ENCODE data around the gene DIAPH3.
A peak's percentile ranks its signal among the peaks of the same experiment; 100 is the strongest.

The DIAPH3 gene

DNA sequence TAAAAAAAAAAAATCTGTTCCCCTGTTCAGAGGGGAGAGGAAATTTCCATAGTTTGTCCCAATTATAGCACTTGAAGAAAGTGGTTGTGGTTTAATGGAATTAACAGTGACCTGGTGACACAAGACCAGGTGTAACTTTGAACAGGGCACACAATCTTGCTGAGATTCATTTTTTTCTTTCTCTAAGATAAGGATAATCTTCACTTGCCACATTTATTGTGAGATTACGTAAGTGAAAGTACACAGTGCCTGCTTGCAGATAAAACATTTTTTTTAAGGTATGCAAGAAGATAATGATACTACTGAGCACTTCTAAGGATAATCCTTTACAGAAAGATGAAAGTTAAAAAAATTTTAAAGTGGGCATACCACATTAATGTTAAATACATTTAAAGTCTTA, 448.1 kb downstream of the DIAPH3 start:
- no peak for DNase-seq (ENCODE audit: low spot score)

DNA sequence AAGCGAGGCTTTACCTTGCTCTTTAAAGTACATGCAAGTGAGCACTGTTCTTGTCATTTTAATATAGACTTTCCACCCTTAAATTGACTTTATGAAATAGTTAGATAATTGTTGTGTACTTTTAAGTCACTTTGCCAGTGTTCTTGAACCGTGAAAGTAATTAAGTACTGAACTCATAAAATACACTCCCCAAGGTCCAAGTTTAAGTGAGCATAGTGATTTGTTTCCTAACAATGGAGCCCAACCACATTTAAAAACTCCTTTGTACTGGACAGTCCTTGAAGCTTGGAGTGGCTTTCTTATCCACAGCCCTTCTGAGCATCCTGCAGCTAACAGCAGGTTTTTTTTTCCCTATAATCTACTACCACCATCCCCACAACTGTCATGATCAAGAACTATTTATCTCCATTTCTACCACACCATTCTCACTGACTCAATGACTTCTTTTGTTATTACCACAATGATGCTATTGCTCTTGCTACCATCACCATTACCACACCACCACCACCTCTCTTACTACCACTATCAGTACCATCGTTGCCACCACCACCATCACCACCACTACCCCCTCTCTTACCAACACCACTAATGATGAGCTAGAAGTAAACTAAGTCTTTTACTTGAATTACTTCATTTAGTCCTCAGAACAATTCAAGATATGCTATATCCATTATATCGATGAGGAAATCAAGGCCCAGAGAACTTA, 452.6 kb downstream of the DIAPH3 start:
- no peak for DNase-seq (ENCODE audit: low spot score)

DNA sequence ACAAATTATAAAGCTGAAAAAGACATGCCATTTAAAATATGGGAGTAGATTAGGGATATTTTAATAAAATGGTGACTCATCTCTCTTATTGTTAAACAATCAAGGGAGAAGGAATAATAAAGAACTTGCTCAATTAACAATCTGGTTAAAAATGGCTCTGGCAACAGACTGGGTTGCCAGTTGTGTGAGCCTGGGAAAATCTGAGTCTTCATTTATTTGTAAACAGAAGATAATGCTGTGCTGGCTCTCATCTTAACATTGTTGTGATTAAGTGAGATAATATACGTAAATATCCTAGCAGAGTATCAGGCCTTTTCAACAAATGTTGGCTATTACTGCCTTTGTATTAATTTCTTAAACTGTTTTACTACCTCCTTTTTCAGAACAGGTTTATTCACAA, 453.3 kb downstream of the DIAPH3 start:
- DNase-seq (ENCODE audit: low spot score): no peak

DNA sequence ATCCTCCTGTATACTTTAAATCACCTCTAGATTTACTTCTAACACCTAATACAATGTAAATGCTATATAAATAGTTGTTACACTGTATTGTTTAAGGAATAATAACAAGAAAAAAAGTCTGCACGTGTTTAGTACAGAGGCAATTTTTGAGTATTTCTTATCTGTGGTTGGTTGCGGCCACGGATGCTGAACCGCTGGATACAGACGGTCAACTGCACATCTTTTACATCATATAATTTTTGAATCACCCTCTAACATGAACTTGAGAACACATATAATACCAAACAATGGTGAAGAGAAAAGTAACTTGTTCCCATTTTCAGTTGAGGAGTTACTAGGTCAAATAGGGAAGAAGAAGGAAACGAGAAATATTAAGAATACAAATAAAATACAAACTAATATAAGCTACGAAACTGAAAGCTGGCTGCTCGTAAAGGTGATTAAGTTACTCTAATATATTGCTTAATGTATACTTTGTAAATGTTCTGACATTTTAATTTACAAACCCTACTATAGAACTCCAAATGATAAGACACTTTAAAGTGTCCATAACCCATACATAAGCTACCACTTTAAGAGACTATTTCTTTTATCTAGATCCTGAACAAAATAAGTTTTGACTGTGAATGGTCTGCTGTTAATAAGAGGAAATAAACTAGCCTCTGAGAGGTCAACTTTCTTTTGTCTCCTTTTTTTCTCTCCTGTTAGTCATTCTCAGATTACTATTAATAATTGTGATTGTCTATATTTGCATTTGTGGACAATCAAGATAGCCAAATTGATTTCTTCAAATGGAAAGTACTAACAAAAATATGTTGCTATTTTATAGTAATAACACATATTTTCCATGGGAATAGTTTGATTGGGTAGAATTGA, 457.4 kb downstream of the DIAPH3 start:
- no peak for DNase-seq (ENCODE audit: low spot score)

DNA sequence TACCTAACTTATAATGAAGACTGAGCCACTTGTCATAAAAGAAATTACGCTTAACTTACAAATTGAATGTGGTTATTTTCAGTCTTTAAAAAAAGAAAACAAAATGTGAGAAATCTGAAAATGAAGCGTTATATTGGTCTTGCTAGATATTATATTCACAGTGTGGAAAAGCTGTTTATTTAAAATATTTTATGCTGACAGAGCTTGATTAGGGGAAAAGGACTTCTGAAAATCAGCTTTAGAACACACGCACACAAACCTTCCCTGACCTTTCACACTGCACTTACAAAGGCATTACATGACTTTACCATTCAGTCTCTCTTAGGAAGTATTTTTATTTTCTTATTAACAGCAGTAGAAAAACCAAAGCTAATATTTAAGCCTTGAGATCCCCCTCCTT, 461.5 kb downstream of the DIAPH3 start:
- no peak for DNase-seq (ENCODE audit: low spot score)

DNA sequence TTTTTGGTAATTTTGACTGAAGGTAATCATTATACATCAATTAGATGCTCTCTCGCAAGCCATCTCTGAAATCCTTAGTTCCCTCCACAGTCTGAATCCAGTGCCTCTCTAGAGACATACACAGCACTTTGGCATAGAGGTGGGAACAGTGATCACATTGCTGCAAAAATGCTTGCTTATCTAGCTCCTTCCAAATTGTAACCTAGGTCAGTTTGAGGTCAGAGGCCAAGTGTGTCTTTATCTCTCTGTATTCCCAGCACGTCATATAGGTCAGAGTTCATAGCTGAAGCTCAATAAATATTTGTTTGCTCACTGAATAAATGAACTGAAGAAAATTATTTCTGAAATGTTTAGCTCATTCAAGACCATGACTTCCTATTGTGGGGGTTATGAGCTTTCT, 462.5 kb downstream of the DIAPH3 start:
- DNase-seq (ENCODE audit: low spot score): no peak

DNA sequence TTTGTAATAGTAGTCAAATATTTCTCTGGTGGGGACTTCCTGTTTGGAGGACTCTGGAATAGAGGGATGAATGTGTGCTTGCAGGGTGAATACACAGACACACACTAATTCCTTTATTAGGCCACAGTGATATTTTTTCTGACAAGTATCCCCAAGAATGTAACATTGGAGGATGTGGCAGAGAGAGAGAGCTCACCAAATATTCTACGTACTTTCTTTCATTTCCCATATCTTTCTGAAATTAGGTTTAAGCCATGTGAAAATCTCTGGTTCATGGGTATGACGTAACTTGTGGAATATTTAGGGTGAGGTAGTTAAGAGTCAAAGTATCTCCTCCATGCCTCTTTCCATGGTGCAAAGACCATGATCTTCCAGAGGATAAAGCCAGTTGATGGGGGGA, 463.4 kb downstream of the DIAPH3 start:
- no peak for DNase-seq (ENCODE audit: low spot score)

DNA sequence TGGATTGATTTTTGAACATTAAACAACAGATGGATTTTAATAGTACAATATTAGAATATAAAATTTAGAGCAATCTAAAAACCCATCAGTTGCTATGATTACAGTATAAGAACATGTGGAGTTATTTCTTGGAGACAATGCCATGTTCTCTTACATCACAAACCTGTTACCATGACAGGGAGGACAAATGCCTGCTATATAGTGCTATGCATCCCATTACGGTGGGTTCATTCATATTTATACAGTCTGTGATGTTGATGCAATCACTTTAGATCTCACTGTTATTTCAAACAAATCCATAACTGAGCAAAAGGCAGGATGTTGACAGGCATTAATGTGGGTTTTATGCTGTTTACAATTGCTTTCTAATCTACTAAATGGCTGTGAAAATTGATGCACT, 467.5 kb downstream of the DIAPH3 start:
- no peak for DNase-seq (ENCODE audit: low spot score)

DNA sequence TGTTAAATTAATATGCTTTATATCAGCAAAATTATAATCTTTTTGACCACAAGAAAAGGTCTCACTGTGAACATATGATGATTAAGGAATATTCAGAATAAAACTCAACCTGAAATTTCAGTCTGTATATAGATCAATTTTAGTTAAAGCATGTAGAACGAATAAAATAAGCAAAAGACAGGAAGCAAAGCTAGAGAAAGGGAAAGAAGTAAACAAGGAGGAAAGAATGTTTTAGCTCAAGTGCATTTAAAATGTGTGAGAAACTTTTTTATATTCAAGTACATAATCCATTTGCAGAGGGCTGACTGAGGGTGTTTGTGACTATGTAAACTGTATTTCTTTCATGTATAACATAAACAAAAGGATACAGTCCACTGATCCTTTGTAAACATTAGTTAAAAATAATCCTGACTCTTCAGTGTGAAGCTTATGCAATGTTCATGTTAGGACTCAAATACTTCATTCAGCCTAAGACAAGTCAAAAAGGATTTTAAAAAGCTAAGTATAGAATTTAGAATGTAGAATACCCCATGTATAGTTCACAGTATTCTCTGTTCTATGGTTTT, 472.1 kb downstream of the DIAPH3 start:
- DNase-seq (ENCODE audit: low spot score): no peak

DNA sequence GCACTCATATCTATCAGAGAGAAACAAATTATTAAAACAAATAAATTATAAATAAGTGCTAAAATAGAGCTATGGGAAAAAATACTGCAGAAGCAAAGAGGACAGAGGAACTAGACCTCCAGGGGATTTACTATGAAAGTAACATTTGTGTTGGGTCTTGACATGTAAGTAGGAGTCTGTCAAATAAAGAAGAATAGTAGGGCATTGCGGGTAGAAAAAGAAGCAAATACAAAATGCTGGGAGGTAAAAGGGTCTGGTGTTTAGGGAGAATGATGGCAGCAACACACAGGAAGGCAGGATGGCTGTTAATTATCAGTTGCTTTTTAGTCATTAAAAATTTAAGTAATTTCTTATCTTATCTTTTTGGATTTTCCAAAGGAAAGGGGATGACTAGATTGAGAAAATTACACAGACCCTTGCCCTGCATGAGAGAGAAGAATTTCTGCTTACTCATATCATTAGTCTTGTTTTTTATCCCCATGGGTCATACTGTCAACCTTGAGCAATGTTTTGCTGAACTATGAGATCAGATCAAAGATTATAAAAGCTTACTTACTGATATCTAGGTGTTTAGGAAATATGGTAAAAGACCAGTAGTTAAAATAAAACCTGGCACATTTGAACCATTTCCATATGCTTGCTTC, 472.7 kb downstream of the DIAPH3 start:
- DNase-seq (ENCODE audit: low spot score): no peak

DNA sequence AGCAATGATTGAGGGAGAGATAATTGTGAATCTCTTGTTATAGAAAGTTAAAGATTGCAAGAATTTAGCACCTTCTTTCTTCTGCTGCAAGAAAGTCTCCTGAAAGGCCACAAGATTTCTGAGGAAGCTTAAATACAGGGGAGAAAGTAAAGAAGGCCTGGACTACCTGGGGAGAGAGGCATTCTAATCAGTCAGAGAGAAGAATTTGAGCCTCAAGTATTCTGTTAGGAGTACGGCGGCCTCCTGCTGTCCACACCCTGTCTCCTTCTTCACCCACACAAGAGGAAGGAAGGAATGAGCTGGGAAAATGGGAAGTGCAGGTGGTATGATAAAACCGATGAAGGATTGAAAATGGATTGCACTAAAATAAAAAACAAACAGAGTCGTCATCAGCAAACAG, 474.7 kb downstream of the DIAPH3 start:
- DNase-seq (ENCODE audit: low spot score): no peak

DNA sequence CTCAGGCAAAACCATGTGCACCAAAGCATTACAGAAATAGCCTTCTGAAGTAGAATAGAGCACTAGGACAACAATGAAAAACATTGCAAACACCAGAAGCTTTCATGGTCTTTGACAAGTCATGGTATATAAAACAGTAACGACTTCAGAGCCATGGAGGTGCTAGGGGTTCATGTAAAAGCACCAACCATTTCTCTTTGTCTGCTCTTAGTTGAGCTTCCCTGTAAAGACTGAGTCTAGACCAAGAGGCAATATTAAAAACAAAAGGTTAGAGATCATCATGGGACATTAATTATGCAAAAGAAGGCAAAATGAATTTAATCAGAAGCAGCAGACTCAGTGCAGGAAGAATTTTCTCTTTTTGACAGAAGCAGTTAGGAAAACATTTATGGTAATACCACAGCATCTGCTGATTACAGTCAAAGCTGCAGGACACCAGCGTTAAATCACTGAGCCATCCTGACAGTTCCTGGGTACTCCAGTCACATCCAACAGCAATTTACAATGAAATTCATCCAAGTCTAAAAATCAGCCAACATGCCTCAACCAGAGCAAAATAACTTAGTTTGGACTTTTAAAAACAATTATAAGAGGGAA, 476.8 kb downstream of the DIAPH3 start:
- no peak for DNase-seq (ENCODE audit: low spot score)

DNA sequence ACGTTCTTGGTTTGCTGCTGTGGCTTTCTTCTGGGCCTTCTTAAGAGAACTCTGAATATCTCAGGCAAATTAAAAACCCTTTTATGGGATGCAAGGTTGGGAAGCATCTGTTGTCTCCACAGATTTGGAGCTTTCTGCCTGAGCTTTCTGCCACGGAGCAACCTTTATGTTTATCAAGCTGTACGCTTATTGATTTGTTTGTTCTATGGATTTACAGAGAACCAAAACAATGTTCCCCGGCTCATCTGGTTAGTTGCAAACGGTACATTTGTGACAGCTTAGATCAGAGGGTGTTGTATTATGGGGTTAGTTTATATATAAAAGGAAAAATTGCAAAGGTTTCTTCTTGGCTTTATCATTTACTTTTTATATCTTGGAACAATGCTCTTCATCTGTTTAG, 479.6 kb downstream of the DIAPH3 start:
- no peak for DNase-seq (ENCODE audit: low spot score)

DNA sequence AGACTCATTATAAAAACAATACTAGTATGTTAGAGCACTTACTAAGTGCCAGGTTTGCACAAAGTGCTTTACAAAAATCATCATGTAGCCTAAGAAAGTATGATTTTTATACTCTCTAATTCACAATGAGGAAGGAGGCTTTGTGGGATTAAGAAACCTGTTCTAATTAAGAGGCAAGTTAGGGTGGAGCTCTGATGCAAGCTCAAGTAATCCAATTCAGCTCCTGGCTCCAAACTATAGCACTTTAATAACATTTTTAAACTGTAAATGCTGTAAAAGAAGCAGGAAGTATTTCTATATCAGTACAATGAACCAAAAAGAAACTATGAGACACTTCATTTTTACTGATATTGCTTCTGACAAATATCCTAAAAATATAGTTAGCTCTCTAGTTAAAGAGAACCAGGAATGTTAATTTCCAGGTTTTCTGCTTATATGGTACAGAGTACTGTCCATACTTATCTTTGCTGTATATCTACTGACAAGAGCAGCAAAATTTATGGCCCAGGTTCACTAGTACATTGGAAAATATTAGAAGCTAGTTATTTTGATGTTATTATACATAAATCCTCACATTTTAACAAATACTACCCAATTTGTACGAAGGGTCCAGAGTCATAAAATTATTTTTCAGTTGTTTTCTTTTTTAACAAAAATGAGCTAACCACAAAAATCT, 482.0 kb downstream of the DIAPH3 start:
- no peak for DNase-seq (ENCODE audit: low spot score)

DNA sequence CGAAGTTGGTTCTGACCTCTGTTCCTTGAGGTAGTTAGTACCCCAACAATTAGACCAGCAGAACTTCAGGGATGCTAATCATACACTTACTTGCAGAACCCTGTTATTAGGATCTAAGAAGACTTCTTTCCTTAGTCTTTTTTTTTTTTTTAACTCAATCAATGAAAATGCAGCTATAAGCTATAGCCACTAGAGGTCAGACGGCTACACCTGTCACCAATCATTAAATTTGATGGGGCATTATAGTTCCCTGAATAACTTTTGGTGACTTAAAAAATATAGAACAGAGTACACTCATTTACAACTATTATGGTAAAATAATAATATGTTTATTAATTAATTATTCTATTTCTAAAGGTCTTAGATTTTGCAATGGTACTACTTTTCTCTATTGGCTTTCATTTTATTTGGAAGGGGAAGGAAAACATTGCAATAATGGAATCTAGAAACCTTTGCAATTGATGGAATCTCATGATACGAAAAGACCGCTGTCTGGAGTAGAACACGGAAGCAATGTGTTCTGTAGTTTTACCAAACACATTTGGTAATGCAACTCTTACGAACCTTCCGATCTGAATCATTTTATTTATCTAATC, 483.2 kb downstream of the DIAPH3 start:
- peak; percentile 14 for DNase-seq (ENCODE audit: low spot score)

DNA sequence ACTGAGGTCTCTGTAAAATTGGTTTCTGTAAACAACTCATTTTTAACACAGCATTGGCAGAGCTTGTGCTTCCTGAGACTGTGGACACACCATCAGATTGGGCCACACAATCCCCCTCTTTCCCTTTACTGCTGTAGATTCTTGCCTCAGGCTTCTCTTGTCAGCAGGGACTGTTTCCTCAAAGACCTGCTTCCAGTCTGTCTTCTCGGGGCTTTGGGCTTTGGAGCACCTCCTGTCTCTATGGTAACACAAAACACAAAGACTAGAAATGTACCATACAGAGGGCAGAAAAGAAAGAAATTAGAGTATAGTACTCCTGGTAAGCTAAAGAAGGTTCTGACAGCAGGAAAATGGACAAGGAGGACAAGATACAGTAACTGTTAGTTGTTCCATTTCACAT, 484.5 kb downstream of the DIAPH3 start:
- DNase-seq (ENCODE audit: low spot score): no peak

DNA sequence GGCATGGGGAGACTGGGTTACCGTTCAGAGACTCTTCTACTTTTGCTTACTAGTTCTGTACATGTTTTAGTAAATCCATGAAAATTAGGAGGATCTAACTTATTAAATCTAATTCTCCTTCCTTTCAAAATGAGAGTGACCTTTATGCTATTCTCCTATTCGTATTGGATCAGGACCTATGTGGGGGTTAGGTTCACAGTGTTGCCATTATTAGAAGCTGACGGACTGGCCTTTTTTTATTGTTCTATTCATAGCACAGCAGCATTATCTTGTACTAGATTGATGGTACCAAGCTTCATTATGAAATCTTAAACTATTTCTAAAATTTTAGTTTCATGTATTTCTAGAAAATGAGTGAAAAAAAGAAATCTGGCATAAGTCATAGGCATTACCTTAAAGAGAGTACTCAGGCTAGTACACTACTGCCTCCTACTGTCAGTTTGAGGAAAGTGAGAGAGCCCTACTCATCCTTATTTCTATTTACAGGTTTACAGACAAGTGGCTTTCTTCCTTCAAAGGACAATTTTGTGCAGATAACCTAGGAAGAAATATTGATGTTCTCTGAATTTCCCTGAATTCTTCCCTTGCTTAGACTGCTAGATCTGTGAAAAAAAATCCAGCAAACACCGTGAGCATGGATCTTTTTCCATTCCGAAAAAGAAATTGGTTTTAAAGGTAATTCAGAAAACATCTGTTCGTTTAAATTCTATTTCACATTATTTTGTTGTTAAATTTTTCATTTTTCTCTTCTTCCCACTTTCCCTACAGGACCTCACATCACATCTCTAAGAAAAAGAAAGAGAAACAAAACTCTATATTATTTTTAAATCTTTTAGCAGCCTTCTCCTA, 485.5 kb downstream of the DIAPH3 start:
- DNase-seq (ENCODE audit: low spot score): peak; percentile 33

DNA sequence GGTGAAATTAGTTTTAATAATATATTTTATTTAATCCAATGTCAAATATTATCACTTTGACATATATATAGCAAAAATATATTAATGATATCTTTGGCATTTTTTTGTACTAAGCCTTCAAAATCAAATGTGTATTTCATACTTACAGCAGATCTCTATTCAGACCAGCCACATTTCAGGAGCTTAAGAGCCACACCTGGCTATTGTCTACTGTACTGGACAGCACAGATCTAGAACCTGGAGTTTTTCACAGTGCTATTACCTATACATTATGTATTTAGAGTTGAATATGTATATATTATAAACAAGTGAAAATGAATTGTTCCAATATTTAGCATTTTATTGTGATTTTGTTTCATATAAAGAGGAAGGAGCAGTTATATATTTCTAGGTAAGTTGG, 486.3 kb downstream of the DIAPH3 start:
- DNase-seq (ENCODE audit: low spot score): no peak

DNA sequence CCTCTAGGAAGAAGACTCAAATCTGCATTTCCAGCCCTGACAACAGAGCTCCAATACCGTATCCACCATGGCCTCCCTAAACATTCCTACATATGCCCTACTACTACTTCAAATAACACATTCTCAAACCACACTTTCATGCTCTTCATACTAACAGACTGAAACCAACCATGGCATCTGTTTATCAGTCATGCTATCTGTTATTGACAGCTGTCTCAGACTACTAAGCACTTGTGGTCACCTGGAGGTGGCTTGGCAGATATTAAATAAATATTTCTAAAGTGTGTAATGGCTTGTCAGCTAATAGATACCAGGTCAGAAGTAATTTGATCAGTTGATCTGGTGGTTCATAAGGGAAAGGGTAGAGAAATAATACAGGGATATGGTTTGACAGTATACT, 489.1 kb downstream of the DIAPH3 start:
- DNase-seq (ENCODE audit: low spot score): no peak

DNA sequence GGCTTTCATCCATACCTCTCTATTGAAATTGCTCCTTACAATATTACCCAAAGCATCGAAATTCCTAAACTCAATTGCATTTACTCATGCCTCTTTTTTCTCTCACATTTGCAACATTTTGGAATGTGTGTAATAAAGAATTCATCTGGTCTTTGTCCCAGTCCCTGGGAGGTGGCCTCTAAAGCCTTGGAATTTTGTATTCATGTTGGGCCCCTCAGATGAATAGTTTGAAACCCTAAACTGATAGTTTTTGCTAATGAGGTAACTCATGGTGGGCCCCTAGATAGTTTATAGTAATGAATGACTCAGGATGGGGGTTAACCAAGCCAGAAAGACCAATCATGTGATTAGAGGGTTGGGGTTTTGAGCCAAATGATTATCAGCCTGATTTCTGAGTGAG, 490.4 kb downstream of the DIAPH3 start:
- DNase-seq (ENCODE audit: low spot score): no peak
